ENCODE results near the gene PTPRN.

DNA sequence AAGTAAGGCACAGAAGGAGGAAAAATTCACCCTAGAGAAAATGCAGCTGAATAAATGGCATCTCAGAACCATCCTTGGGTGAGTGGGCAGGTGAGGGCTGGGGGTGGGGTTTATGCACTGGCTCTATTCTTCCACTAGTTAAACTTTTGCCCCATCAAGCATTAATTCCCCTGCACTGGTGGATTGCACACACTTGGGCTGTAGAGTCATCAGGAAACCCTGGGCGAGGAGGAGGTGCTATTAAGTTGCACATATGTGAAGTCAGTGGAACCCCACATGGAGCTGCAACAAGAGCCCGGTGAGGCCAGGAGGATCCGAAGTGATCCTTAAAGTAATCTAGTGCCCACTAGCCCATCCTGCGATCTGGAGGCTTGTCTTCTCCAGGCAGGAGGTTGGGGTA lies 36.8 kb downstream of the PTPRN start:
- TF ChIP-seq MXI1 (conservative IDR thresholded peaks at IDR 0.05; ENCODE audit: poor library complexity, severe bottlenecking) (no peak), POLR2AphosphoS5 (IDR thresholded peaks at IDR 0.05) (no peak)
- TF ChIP-seq, protein P1, sequence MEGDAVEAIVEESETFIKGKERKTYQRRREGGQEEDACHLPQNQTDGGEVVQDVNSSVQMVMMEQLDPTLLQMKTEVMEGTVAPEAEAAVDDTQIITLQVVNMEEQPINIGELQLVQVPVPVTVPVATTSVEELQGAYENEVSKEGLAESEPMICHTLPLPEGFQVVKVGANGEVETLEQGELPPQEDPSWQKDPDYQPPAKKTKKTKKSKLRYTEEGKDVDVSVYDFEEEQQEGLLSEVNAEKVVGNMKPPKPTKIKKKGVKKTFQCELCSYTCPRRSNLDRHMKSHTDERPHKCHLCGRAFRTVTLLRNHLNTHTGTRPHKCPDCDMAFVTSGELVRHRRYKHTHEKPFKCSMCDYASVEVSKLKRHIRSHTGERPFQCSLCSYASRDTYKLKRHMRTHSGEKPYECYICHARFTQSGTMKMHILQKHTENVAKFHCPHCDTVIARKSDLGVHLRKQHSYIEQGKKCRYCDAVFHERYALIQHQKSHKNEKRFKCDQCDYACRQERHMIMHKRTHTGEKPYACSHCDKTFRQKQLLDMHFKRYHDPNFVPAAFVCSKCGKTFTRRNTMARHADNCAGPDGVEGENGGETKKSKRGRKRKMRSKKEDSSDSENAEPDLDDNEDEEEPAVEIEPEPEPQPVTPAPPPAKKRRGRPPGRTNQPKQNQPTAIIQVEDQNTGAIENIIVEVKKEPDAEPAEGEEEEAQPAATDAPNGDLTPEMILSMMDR (IDR thresholded peaks at IDR 0.05; ENCODE audit: poor library complexity, severe bottlenecking): no peak
- TF ChIP-seq, protein P2, sequence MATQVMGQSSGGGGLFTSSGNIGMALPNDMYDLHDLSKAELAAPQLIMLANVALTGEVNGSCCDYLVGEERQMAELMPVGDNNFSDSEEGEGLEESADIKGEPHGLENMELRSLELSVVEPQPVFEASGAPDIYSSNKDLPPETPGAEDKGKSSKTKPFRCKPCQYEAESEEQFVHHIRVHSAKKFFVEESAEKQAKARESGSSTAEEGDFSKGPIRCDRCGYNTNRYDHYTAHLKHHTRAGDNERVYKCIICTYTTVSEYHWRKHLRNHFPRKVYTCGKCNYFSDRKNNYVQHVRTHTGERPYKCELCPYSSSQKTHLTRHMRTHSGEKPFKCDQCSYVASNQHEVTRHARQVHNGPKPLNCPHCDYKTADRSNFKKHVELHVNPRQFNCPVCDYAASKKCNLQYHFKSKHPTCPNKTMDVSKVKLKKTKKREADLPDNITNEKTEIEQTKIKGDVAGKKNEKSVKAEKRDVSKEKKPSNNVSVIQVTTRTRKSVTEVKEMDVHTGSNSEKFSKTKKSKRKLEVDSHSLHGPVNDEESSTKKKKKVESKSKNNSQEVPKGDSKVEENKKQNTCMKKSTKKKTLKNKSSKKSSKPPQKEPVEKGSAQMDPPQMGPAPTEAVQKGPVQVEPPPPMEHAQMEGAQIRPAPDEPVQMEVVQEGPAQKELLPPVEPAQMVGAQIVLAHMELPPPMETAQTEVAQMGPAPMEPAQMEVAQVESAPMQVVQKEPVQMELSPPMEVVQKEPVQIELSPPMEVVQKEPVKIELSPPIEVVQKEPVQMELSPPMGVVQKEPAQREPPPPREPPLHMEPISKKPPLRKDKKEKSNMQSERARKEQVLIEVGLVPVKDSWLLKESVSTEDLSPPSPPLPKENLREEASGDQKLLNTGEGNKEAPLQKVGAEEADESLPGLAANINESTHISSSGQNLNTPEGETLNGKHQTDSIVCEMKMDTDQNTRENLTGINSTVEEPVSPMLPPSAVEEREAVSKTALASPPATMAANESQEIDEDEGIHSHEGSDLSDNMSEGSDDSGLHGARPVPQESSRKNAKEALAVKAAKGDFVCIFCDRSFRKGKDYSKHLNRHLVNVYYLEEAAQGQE (IDR thresholded peaks at IDR 0.05; ENCODE audit: borderline replicate concordance): no peak
